Nephron (organoid): Measurements from ENCODE around the gene MED1.
"Not testable (repeated sequence)": the region's sequence is repeated elsewhere in the genome, so short reads cannot be mapped to it uniquely, and the experiment has no call there.

Experiments
- H3K27ac Mint-ChIP-seq, 3 experiments: 2 replicates each; pipeline ENCODE4 v1.8.0; 2020; ENCODE audit warnings: mixed read lengths in 3 of 3, mild to moderate bottlenecking in 2 of 3, moderate library complexity in 1 of 3
- H3K27me3 Mint-ChIP-seq: 2 replicates; pipeline ENCODE4 v1.8.0; 2021; ENCODE audit warnings: low read depth, mild to moderate bottlenecking, moderate library complexity, mixed read lengths
- H3K36me3 Mint-ChIP-seq: 2 replicates; pipeline ENCODE4 v1.8.0; 2020; ENCODE audit warnings: low read depth, mixed read lengths
- H3K4me1 Mint-ChIP-seq: 2 replicates; pipeline ENCODE4 v1.8.0; 2020; ENCODE audit warnings: mixed read lengths
- H3K4me3 Mint-ChIP-seq, 3 experiments: 2 replicates each; pipeline ENCODE4 v1.8.0; 2020; ENCODE audit warnings: mild to moderate bottlenecking in 3 of 3, mixed read lengths in 3 of 3, moderate library complexity in 2 of 3
- H3K9me3 Mint-ChIP-seq: 2 replicates; pipeline ENCODE4 v1.8.0; 2020; ENCODE audit warnings: mixed read lengths
- TF ChIP-seq, protein P1 (sequence below), 3 experiments: fragments of 200-600 bp; sonication (generic); IDR thresholded peaks; one replicate each; pipeline ENCODE4 v1.5.0; 2021; ENCODE audit warnings: antibody characterized with exemption in 3 of 3; ENCODE audit not compliant: unreplicated experiment in 3 of 3

The MED1 gene

DNA sequence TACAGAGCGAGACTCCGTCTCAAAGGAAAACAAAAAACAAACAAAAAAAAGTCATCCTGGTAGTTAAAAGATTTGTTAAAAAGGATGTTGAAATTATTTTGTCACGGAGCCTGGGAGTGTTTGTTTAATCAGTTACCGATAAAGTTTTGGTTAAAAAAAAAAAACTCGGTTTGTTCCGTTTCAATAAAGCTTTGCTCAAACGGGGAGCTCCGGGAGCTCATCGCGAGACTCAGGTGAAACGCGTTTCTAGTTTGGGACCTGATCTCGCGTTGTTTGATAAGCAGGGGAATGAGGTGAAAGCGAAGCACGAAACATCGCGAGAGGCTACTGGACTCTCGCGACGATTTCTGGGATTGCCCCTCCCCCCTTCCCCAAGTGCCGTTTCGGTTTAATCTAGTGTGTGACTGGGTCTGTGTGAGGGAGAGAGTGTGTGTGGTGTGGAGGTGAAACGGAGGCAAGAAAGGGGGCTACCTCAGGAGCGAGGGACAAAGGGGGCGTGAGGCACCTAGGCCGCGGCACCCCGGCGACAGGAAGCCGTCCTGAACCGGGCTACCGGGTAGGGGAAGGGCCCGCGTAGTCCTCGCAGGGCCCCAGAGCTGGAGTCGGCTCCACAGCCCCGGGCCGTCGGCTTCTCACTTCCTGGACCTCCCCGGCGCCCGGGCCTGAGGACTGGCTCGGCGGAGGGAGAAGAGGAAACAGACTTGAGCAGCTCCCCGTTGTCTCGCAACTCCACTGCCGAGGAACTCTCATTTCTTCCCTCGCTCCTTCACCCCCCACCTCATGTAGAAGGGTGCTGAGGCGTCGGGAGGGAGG lies 10.3 kb upstream of the MED1 start, which contains the start of gene CDK12:
Gene CDK12 (plus strand): TSS at position 374 of the 813 bp plus-strand sequence. CDS start 586 bp downstream, outside the sequence.
- peak within 1 kb of the TSS; percentile 90 to 95 (median 94) for H3K4me3 Mint-ChIP-seq
- H3K4me1 Mint-ChIP-seq: peaks cover 13% of the 10 kb centered on the region
- TF ChIP-seq, protein P1, sequence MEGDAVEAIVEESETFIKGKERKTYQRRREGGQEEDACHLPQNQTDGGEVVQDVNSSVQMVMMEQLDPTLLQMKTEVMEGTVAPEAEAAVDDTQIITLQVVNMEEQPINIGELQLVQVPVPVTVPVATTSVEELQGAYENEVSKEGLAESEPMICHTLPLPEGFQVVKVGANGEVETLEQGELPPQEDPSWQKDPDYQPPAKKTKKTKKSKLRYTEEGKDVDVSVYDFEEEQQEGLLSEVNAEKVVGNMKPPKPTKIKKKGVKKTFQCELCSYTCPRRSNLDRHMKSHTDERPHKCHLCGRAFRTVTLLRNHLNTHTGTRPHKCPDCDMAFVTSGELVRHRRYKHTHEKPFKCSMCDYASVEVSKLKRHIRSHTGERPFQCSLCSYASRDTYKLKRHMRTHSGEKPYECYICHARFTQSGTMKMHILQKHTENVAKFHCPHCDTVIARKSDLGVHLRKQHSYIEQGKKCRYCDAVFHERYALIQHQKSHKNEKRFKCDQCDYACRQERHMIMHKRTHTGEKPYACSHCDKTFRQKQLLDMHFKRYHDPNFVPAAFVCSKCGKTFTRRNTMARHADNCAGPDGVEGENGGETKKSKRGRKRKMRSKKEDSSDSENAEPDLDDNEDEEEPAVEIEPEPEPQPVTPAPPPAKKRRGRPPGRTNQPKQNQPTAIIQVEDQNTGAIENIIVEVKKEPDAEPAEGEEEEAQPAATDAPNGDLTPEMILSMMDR (IDR thresholded peaks at IDR 0.05; ENCODE audit: unreplicated experiment in 3 of 3): no peak
- H3K9me3 Mint-ChIP-seq: no peaks in the 10 kb centered on the region
- H3K27me3 Mint-ChIP-seq: no peaks in the 10 kb centered on the region
- H3K27ac Mint-ChIP-seq: peak within 1 kb of the TSS; percentile 97 to 99 (median 98)
- H3K36me3 Mint-ChIP-seq: peaks cover 8% of the 10 kb centered on the region

DNA sequence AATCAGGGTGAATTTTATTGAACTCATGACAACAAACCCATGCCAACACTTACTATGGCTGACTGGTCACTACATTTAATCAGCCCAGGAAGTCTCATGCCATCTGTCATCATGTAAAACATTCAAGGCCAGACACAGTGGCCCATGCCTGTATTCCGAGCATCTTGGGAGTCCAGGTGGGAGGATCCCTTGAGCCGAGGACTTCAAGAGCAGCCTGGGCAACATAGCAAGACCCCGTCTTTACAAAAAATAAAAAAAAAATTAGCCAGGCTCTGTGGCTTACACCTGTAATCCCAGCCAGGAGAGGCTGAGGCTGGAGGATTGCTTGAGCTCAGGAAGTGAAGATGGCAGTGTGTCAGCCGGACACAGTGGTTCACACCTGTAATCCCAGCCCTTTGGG lies 4.9 kb upstream of the MED1 start:
- Mint-ChIP-seq H3K9me3 (no peaks in the 10 kb centered on the region), H3K36me3 (no peaks in the 10 kb centered on the region), H3K27me3 (no peaks in the 10 kb centered on the region), H3K4me1 (peaks cover 4% of the 10 kb centered on the region), H3K4me3 (no peak overlapping the region), H3K27ac (no peak overlapping the region)
- TF ChIP-seq, protein P1 (IDR thresholded peaks at IDR 0.05; ENCODE audit: unreplicated experiment in 3 of 3): no peak

DNA sequence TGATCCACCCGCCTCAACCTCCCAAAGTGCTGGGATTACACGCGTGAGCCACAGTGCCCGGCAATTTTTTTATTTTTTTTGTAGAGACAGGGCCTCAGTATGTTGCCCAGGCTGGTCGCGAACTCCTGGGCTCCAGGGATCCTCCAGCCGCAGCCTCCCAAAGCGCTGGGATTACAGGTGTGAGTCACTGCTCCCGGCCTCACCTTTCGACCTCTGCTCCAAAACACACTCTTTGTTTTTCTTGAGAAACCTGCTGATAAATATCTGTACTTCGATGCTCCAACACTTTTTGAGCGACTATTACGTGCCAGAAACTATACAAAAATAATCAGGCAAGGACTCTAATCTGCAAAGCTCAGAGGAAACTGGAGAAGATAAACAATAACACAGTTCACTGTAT lies 1.0 kb downstream of the MED1 start:
- no peaks in the 10 kb centered on the region for H3K9me3 Mint-ChIP-seq
- TF ChIP-seq, protein P1 (IDR thresholded peaks at IDR 0.05; ENCODE audit: unreplicated experiment in 3 of 3): no peak
- no peaks in the 10 kb centered on the region for H3K27me3 Mint-ChIP-seq
- H3K4me3 Mint-ChIP-seq: peak overlapping the region; percentile 98 to 100 (median 99)
- peak overlapping the region in 1 of 3 experiments; percentile 99 for H3K27ac Mint-ChIP-seq
- H3K4me1 Mint-ChIP-seq: peaks cover 13% of the 10 kb centered on the region
- peaks cover 23% of the 10 kb centered on the region for H3K36me3 Mint-ChIP-seq

DNA sequence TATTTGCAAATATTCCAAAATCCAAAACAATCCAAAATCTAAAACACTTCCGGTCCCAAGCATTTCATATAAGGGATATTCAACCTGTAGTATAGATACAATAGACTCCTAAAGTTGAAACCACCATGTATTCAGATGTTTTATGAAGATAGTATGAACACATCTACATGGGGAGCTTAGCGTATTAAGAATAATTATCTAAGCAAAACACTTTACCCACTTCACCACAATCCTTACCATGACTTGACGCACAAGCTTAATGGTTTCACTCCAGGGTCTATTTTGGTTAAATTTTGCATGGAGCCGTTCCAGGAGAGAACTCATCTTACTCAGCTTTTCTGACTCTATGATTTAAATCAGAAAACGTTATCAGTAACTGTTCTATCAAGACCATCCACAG lies 3.5 kb downstream of the MED1 start:
- TF ChIP-seq, protein P1 (IDR thresholded peaks at IDR 0.05; ENCODE audit: unreplicated experiment in 3 of 3): no peak
- no peak overlapping the region for H3K27ac Mint-ChIP-seq
- peaks cover 13% of the 10 kb centered on the region for H3K4me1 Mint-ChIP-seq
- peak overlapping the region in 2 of 3 experiments; percentile 22 to 82 for H3K4me3 Mint-ChIP-seq
- H3K27me3 Mint-ChIP-seq: no peaks in the 10 kb centered on the region
- H3K36me3 Mint-ChIP-seq: peaks cover 40% of the 10 kb centered on the region
- H3K9me3 Mint-ChIP-seq: no peaks in the 10 kb centered on the region

DNA sequence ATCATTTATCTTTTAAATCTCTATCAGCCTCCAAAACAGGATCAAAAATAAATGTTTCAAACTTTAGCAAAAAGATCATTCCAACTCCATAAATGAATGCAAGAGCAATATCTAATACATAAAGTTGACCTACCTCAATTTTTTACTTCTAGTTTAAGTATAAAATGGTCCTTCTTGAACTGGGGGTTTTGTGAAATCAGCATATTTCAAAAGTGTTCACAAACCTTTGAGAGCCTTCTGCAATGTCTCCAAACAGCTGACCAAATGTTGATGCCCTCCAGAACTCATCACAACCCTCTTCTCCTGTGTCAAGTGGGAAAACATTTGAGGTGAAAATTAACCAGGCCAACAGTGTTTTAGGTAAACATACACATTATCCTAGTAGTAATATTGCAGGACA lies 7.7 kb downstream of the MED1 start:
- TF ChIP-seq, protein P1 (IDR thresholded peaks at IDR 0.05; ENCODE audit: unreplicated experiment in 3 of 3): no peak

DNA sequence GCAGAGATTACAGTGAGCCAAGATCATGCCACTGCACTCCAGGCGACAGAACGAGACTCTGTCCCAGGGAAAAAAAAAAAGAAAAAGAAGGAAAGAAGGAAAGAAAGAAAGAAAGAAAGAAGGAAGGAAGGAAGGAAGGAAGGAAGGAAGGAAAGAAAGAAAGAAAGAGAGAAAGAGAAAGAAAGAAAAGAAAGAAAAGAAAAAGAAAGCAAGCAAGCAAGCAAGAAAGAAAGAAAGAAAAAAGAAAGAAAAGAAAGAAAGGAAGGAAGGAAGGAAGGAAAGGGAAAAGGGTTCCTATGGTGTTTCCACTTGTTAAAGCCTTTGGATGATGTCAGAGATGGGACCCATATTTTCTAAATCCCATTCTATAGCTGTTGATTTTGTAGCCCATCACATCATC lies 11.2 kb downstream of the MED1 start:
- H3K27me3 Mint-ChIP-seq, H3K4me3 Mint-ChIP-seq, H3K4me1 Mint-ChIP-seq, H3K27ac Mint-ChIP-seq, H3K9me3 Mint-ChIP-seq: not testable (repeated sequence)
- H3K36me3 Mint-ChIP-seq: peaks cover 67% of the 10 kb centered on the region

More for the DNA sequence above, 7.7 kb downstream of the MED1 start:
- H3K27ac Mint-ChIP-seq: no peak overlapping the region
- no peaks in the 10 kb centered on the region for H3K9me3 Mint-ChIP-seq
- no peak overlapping the region for H3K4me3 Mint-ChIP-seq
- H3K4me1 Mint-ChIP-seq: no peaks in the 10 kb centered on the region
- H3K36me3 Mint-ChIP-seq: peaks cover 67% of the 10 kb centered on the region
- H3K27me3 Mint-ChIP-seq: no peaks in the 10 kb centered on the region
